HepG2 (cell line): ENCODE measurements around the gene CRYBA2. TPM values are rescaled to one million over a fixed set of nuclear protein-coding genes. Genes with fewer than 3 reads are reported as not detected.

Source experiments
- ATAC-seq: fragments of 200-7000 bp; cut with Tn5 transposase; 3 replicates; pipeline ENCODE4 v1.9.1; 2020; ENCODE audit warnings: mild to moderate bottlenecking, moderate library complexity
- BruUV-seq: library from RNA; stranded (reverse); fragments of 400-500 nt; replicated peaks from 2 replicates; lab custom pipeline; 2021; lab: Mats Ljungman, UMichigan
- CTCF ChIA-PET: fragments of 300-600 bp; formaldehyde crosslinking; extraction: SDS; loops from one replicate; lab custom pipeline; 2021; ENCODE audit warnings: low total read pairs, inconsistent platforms, low intra/inter-chr PET ratio; lab: Yijun Ruan, JAX
- POLR2A ChIA-PET: fragments of 350-600 bp; sonication (Branson Sonifier 250); formaldehyde crosslinking; loops from one replicate; lab custom pipeline; 2020; ENCODE audit warnings: antibody characterized with exemption, inconsistent platforms; lab: Yijun Ruan, JAX
- DNase-seq: peaks from one replicate; pipeline ENCODE4 v3.0.0-alpha.2; 2015; ENCODE audit warnings: low spot score
- FAIRE-seq: peaks from 3 replicates; lab custom pipeline; 2011; peaks lifted over from hg19 to GRCh38; lab: Jason Lieb, UNC
- H2AFZ ChIP-seq: one replicate; pipeline ENCODE4 v1.6.1; 2011; ENCODE audit warnings: low read length, inconsistent platforms
- H3K27ac ChIP-seq: fragments of 300-600 bp; 3 replicates; pipeline ENCODE4 v1.8.0; 2011; ENCODE audit warnings: mixed run types, mild to moderate bottlenecking, mixed read lengths, low read length, inconsistent platforms; ENCODE audit not compliant: insufficient read depth; ENCODE audit errors: extremely low read length
- H3K27me3 ChIP-seq, 2 experiments: fragments of 200-600 bp in 1 of 2; 2 replicates in 1 of 2; 3 replicates in 1 of 2; pipeline versions ENCODE4 v1.6.0 to v1.8.0; 2011; ENCODE audit warnings: low read length in 2 of 2, mild to moderate bottlenecking in 2 of 2, moderate library complexity in 2 of 2, inconsistent platforms in 1 of 2; ENCODE audit not compliant: insufficient read depth in 2 of 2, control insufficient read depth in 1 of 2
- H3K36me3 ChIP-seq, 2 experiments: fragments of 200-600 bp in 1 of 2; replicated peaks in 1 of 2; 2 replicates in 1 of 2; 3 replicates in 1 of 2; pipeline versions ENCODE4 v1.5.1 to v1.8.0; 2011; ENCODE audit warnings: low read length in 2 of 2, inconsistent platforms in 1 of 2; ENCODE audit not compliant: insufficient read depth in 2 of 2, control insufficient read depth in 1 of 2
- H3K4me1 ChIP-seq: 2 replicates; pipeline ENCODE4 v1.5.1; 2012; ENCODE audit warnings: low read length, inconsistent platforms; ENCODE audit not compliant: insufficient read depth
- H3K4me2 ChIP-seq: 2 replicates; pipeline ENCODE4 v1.6.0; 2011; ENCODE audit warnings: low read depth, low read length, inconsistent platforms
- H3K4me3 ChIP-seq, 3 experiments: fragments of 200-600 bp in 1 of 3; sonication (generic), shearing (Covaris generic) in 1 of 3; replicated peaks in 1 of 3; 2 replicates each; pipeline ENCODE4 v1.5.1; 2011 to 2016; ENCODE audit warnings: low read length in 3 of 3, inconsistent platforms in 2 of 3, low read depth in 2 of 3, mild to moderate bottlenecking in 2 of 3, control low read depth in 1 of 3, mixed read lengths in 1 of 3; ENCODE audit not compliant: insufficient read depth in 1 of 3
- H3K79me2 ChIP-seq: one replicate; pipeline ENCODE4 v1.6.1; 2011; ENCODE audit warnings: low read length, inconsistent platforms; ENCODE audit not compliant: insufficient read depth
- H3K9ac ChIP-seq: 2 replicates; pipeline ENCODE4 v1.6.0; 2011; ENCODE audit warnings: mild to moderate bottlenecking, low read depth, low read length, inconsistent platforms; ENCODE audit not compliant: insufficient read depth
- H3K9me3 ChIP-seq: 2 replicates; pipeline ENCODE4 v1.5.1; 2012; ENCODE audit warnings: mild to moderate bottlenecking, low read length
- H4K20me1 ChIP-seq: 2 replicates; pipeline ENCODE4 v1.6.0; 2011; ENCODE audit warnings: inconsistent platforms, mild to moderate bottlenecking, low read length, moderate library complexity; ENCODE audit not compliant: insufficient read depth
- ASH2L ChIP-seq: fragments of 300-600, 200-600 bp; sonication (generic); IDR thresholded peaks from 2 replicates; pipeline ENCODE4 v1.7.0; 2017; ENCODE audit warnings: low read depth, mild to moderate bottlenecking, moderate library complexity, mixed read lengths, low read length; ENCODE audit not compliant: insufficient read length
- MTF1 ChIP-seq: sonication (generic); formaldehyde crosslinking; IDR thresholded peaks from 2 replicates; pipeline ENCODE4 v1.5.0; 2020; ENCODE audit warnings: missing genetic modification reagents
- NCOA2 ChIP-seq: sonication (generic); formaldehyde crosslinking; IDR thresholded peaks from 2 replicates; pipeline ENCODE4 v1.8.0; 2022; ENCODE audit warnings: inconsistent platforms
- PHF20 ChIP-seq: sonication (generic); formaldehyde crosslinking; IDR thresholded peaks from 2 replicates; pipeline ENCODE4 v1.5.0; 2020; ENCODE audit warnings: mild to moderate bottlenecking, missing genetic modification reagents
- POGZ ChIP-seq: sonication (generic); formaldehyde crosslinking; IDR thresholded peaks from 2 replicates; pipeline ENCODE4 v1.4.0; 2020; ENCODE audit warnings: mild to moderate bottlenecking, missing genetic modification reagents
- SMAD1 ChIP-seq: sonication (generic); formaldehyde crosslinking; IDR thresholded peaks from 2 replicates; pipeline ENCODE4 v1.4.0; 2020; ENCODE audit warnings: missing genetic modification reagents, low read depth, mild to moderate bottlenecking, borderline replicate concordance
- SMAD3 ChIP-seq: sonication (generic); formaldehyde crosslinking; IDR thresholded peaks from 2 replicates; pipeline ENCODE4 v1.4.0; 2020; ENCODE audit warnings: missing genetic modification reagents
- SNRNP70 ChIP-seq: fragments of 200-400 bp; formaldehyde crosslinking; IDR thresholded peaks from 2 replicates; pipeline ENCODE4 v1.6.1; 2017; ENCODE audit warnings: mild to moderate bottlenecking, low read depth, low read length, moderate library complexity
- SP140L ChIP-seq: sonication (generic); formaldehyde crosslinking; IDR thresholded peaks from 2 replicates; pipeline ENCODE4 v1.4.0; 2020; ENCODE audit warnings: missing genetic modification reagents, borderline replicate concordance
- XBP1 ChIP-seq: sonication (generic); formaldehyde crosslinking; IDR thresholded peaks from 2 replicates; pipeline ENCODE4 v1.5.0; 2020; ENCODE audit warnings: missing genetic modification reagents
- ZEB1 ChIP-seq: IDR thresholded peaks from 2 replicates; pipeline ENCODE4 v1.6.1; 2012; ENCODE audit warnings: mild to moderate bottlenecking, low read depth, inconsistent platforms; ENCODE audit not compliant: insufficient replicate concordance
- ZZZ3 ChIP-seq: sonication (generic); formaldehyde crosslinking; IDR thresholded peaks from 2 replicates; pipeline ENCODE4 v1.4.0; 2020; ENCODE audit warnings: missing genetic modification reagents, mild to moderate bottlenecking, borderline replicate concordance
- WGBS: methylation state at CpG from one replicate; pipeline ENCODE4 v1.1.6; 2017; ENCODE audit warnings: low lambda C conversion rate; 5-methylcytosine and 5-hydroxymethylcytosine counted together
- in situ Hi-C: cut with HindIII; loops from 2 replicates; pipeline ENCODE4 v1.10.0; 2017; ENCODE audit warnings: low pct_unique_long_range_greater_than_20kb; ENCODE audit not compliant: extremely low pct_ligation_motif_present
- intact Hi-C: fragments of 100-400 bp; cut with micrococcal nuclease; formaldehyde crosslinking; loops from one replicate; pipeline ENCODE4 v1.10.0; 2022; ENCODE audit not compliant: unreplicated experiment
- polyA plus RNA-seq, 8 experiments: library from polyadenylated mRNA; depleted of rRNA in 3 of 8; stranded (reverse) in 7 of 8; unstranded in 1 of 8; fragments of >200 nt; fragmentation: Illumina TruSeq in 4 of 8; extraction: Trizol in 4 of 8; gene quantifications; 2 replicates each; pipeline versions ENCODE4 v1.2.1 to v1.2.3, GENCODE V29; 2011 to 2016; ENCODE audit warnings: low read depth in 4 of 8, missing spikeins in 1 of 8, mixed read lengths in 1 of 8; ENCODE audit not compliant: insufficient read depth in 1 of 8
- total RNA-seq, 5 experiments: library from RNA; depleted of rRNA; stranded (reverse); fragments of >200 nt; fragmentation: Illumina TruSeq; extraction: Trizol; gene quantifications; 2 replicates each; pipeline ENCODE4 v1.2.3, GENCODE V29; 2016; ENCODE audit warnings: low read depth in 1 of 5
- TF ChIP-seq, protein P1 (sequence below): IDR thresholded peaks from 2 replicates; pipeline ENCODE4 v1.6.1; 2016; ENCODE audit warnings: missing biosample characterization, missing genetic modification reagents, low read depth
- TF ChIP-seq, protein P2 (sequence below): sonication (generic); formaldehyde crosslinking; IDR thresholded peaks from 2 replicates; pipeline ENCODE4 v1.4.0; 2020; ENCODE audit warnings: mild to moderate bottlenecking, missing genetic modification reagents
- TF ChIP-seq, protein P3 (sequence below): sonication (generic); formaldehyde crosslinking; IDR thresholded peaks from 2 replicates; pipeline ENCODE4 v1.4.0; 2020; ENCODE audit warnings: missing genetic modification reagents, mild to moderate bottlenecking, borderline replicate concordance

Gene CRYBA2
- total and polyA plus RNA-seq, 2 of the 13 experiments (the other 11 are each of a cell fraction or from before 2014, with no cell fraction given): not detected

DNA sequence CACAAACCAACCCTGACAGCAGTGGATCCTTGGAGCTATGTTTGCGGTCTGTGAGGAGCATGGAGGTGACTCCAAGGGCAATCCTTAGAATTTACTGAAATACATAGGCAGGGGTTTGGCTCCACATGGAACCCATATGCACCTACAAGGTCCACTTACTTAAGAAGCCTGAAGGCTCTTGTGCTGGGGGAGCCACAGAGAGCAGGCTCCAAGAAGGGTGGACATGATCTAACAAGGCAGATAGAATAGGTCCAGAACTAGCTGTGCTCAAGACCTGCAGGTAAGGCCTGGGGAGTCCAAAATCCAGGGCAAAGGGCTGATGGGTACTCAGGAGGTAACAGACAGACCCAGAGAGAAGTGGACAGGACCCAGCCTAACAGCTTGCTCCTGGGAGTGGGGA, 34.9 kb downstream of the CRYBA2 start:
- Histone ChIP-seq H3K4me1 (peaks cover 28% of the 10 kb centered on the region), H3K9ac (no peak overlapping the region), H3K27ac (no peak overlapping the region), H3K9me3 (no peaks in the 10 kb centered on the region), H4K20me1 (peaks cover 11% of the 10 kb centered on the region; the same call in 1 of the 2 replicates), H3K36me3 (no peaks in the 10 kb centered on the region), H3K79me2 (no peaks in the 10 kb centered on the region), H2AFZ (no peak overlapping the region), H3K4me2 (no peak overlapping the region), H3K27me3 (peaks cover 11 to 79% of the 10 kb centered on the region in 2 experiments), H3K4me3 (no peak overlapping the region)
- BruUV-seq: no TSS peak
- DNase-seq: no peak
- no peak for ATAC-seq
- POLR2A ChIA-PET: no interaction called here
- WGBS: 0% methylated on average over 1 of the region's 1 CpG
- no peak for TF ChIP-seq SNRNP70
- TF ChIP-seq SP140L: no peak
- TF ChIP-seq, protein P1, sequence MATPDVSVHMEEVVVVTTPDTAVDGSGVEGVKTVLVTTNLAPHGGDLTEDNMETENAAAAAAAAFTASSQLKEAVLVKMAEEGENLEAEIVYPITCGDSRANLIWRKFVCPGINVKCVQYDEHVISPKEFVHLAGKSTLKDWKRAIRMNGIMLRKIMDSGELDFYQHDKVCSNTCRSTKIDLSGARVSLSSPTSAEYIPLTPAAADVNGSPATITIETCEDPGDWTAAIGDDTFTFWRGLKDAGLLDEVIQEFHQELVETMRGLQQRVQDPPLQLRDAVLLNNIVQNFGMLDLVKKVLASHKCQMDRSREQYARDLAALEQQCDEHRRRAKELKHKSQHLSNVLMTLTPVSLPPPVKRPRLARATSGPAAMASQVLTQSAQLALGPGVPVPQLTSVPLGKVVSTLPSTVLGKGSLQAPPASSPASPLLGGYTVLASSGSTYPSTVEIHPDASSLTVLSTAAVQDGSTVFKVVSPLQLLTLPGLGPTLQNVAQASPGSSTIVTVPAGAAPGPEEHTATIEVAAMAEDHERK (CRISPR knock-in tag): no peak
- TF ChIP-seq XBP1 (CRISPR knock-in tag): no peak
- no peak for TF ChIP-seq NCOA2 (CRISPR knock-in tag)
- no peak for TF ChIP-seq MTF1
- no peak for TF ChIP-seq SMAD3 (CRISPR knock-in tag)
- TF ChIP-seq ZZZ3: no peak
- TF ChIP-seq PHF20 (CRISPR knock-in tag): no peak
- TF ChIP-seq POGZ: no peak
- no peak for TF ChIP-seq SMAD1 (CRISPR knock-in tag)
- TF ChIP-seq, protein P2, sequence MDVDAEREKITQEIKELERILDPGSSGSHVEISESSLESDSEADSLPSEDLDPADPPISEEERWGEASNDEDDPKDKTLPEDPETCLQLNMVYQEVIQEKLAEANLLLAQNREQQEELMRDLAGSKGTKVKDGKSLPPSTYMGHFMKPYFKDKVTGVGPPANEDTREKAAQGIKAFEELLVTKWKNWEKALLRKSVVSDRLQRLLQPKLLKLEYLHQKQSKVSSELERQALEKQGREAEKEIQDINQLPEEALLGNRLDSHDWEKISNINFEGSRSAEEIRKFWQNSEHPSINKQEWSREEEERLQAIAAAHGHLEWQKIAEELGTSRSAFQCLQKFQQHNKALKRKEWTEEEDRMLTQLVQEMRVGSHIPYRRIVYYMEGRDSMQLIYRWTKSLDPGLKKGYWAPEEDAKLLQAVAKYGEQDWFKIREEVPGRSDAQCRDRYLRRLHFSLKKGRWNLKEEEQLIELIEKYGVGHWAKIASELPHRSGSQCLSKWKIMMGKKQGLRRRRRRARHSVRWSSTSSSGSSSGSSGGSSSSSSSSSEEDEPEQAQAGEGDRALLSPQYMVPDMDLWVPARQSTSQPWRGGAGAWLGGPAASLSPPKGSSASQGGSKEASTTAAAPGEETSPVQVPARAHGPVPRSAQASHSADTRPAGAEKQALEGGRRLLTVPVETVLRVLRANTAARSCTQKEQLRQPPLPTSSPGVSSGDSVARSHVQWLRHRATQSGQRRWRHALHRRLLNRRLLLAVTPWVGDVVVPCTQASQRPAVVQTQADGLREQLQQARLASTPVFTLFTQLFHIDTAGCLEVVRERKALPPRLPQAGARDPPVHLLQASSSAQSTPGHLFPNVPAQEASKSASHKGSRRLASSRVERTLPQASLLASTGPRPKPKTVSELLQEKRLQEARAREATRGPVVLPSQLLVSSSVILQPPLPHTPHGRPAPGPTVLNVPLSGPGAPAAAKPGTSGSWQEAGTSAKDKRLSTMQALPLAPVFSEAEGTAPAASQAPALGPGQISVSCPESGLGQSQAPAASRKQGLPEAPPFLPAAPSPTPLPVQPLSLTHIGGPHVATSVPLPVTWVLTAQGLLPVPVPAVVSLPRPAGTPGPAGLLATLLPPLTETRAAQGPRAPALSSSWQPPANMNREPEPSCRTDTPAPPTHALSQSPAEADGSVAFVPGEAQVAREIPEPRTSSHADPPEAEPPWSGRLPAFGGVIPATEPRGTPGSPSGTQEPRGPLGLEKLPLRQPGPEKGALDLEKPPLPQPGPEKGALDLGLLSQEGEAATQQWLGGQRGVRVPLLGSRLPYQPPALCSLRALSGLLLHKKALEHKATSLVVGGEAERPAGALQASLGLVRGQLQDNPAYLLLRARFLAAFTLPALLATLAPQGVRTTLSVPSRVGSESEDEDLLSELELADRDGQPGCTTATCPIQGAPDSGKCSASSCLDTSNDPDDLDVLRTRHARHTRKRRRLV (CRISPR knock-in tag): no peak
- no peak for TF ChIP-seq ASH2L
- TF ChIP-seq ZEB1: no peak
- TF ChIP-seq, protein P3, sequence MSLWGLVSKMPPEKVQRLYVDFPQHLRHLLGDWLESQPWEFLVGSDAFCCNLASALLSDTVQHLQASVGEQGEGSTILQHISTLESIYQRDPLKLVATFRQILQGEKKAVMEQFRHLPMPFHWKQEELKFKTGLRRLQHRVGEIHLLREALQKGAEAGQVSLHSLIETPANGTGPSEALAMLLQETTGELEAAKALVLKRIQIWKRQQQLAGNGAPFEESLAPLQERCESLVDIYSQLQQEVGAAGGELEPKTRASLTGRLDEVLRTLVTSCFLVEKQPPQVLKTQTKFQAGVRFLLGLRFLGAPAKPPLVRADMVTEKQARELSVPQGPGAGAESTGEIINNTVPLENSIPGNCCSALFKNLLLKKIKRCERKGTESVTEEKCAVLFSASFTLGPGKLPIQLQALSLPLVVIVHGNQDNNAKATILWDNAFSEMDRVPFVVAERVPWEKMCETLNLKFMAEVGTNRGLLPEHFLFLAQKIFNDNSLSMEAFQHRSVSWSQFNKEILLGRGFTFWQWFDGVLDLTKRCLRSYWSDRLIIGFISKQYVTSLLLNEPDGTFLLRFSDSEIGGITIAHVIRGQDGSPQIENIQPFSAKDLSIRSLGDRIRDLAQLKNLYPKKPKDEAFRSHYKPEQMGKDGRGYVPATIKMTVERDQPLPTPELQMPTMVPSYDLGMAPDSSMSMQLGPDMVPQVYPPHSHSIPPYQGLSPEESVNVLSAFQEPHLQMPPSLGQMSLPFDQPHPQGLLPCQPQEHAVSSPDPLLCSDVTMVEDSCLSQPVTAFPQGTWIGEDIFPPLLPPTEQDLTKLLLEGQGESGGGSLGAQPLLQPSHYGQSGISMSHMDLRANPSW: no peak
- in situ Hi-C loops: no loop called here
- intact Hi-C loops: loop anchor here (10.0 kb wide), 1 partner anchor 93 kb away; no protein-coding TSS in a partner anchor
- FAIRE-seq: no peak
- CTCF ChIA-PET: no interaction called here
